ENCODE measurements around the gene HGS. TPM values are rescaled to one million over a fixed set of nuclear protein-coding genes. Genes with fewer than 3 reads are reported as not detected.

HGS gene
- total RNA-seq, 4 donors from 2014 or later: 48.2 to 86.8 (median 84.0) TPM

DNA sequence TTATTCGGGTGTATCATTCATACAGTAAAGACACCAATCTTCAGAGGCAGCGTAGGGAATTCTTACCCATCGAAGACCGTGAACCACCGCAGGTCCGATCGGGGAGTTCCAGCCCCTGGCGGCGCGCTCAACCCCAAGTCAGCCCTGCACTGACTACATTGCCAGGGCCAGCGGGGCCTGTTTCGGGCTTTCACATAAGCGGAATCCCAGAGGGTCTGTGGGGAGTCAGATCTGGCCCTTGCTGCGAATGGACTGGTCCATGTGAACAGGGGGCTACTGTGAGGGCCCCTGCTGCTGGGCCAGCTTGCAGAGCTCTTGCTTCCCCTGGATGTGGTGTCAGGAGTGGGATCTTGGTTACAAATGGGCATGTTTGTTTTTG lies 35.1 kb upstream of the HGS start:
- intact Hi-C loops (cut with DNase I): no loop called here
- H3K27me3 ChIP-seq: peaks cover 5 to 72% (median 8%) of the 10 kb centered on the region in 4 donors
- WGBS, 2 donors: 80 to 89% methylated on average over 11 to 13 of the region's 14 CpGs

DNA sequence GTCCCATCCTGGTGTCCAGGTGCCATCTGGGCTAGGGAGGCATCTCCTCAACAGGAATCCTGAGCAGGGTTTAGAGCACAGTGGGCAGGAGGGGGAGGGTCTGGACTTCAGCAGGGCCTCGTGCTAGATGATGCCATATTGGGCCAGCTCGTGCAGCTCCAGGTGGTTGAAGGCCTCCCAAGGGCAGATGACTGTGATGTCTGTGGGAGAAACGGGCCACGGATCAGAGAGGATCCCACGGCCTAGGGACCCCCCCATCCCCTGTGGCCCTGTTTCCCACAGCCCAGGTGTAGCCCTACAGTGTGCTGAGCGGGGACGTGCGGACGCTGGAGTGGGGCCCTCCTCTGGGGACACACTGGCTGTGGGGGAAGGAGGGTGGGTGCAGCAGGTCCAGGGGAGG lies 32.9 kb upstream of the HGS start:
- no peak for DNase-seq
- Histone ChIP-seq H3K36me3 (no peaks in the 10 kb centered on the region), H3K9me3 (peaks cover 0 to 8% (median 0%) of the 10 kb centered on the region in 3 donors), H3K27ac (no peak overlapping the region), H3K4me3 (no peak overlapping the region), H3K4me1 (peaks cover 0 to 9% (median 0%) of the 10 kb centered on the region in 3 donors), H3K27me3 (peaks cover 5 to 89% (median 8%) of the 10 kb centered on the region in 4 donors)
- TF ChIP-seq CTCF (IDR thresholded peaks at IDR 0.05) (no peak), POLR2A (IDR thresholded peaks at IDR 0.05) (no peak)
- intact Hi-C loops (cut with DNase I): no loop called here
- WGBS, 2 donors: no CpG with 5 or more reads among the region's 9 CpGs

More for the DNA sequence above, 35.1 kb upstream of the HGS start:
- Histone ChIP-seq H3K9me3 (peaks cover 0 to 8% (median 0%) of the 10 kb centered on the region in 3 donors), H3K4me1 (peaks cover 0 to 9% (median 0%) of the 10 kb centered on the region in 3 donors), H3K4me3 (no peak overlapping the region), H3K36me3 (no peaks in the 10 kb centered on the region), H3K27ac (no peak overlapping the region)
- no peak for DNase-seq
- TF ChIP-seq CTCF (IDR thresholded peaks at IDR 0.05) (no peak), POLR2A (IDR thresholded peaks at IDR 0.05) (no peak)

DNA sequence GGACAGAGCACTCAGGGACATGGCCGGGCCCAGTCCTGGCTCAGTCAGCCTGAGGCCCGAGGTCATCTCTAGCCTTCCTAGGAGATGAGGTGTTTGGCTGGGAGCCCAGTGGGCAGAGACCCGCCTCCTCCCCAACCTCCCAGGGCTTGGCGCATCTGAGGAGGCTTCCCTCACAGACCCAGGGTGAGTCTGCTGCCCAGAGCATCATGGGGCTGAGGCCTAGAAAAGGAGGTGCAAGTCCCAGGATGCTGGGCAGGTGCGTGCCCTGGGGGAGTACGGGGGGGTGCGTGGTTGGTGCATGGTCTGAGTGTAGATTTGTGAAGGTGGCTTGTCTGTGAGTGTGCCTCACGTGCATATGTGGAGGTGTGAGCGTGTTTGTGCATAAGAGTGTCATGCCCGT lies 32.1 kb upstream of the HGS start:
- H3K27ac ChIP-seq: no peak overlapping the region
- DNase-seq: no peak

DNA sequence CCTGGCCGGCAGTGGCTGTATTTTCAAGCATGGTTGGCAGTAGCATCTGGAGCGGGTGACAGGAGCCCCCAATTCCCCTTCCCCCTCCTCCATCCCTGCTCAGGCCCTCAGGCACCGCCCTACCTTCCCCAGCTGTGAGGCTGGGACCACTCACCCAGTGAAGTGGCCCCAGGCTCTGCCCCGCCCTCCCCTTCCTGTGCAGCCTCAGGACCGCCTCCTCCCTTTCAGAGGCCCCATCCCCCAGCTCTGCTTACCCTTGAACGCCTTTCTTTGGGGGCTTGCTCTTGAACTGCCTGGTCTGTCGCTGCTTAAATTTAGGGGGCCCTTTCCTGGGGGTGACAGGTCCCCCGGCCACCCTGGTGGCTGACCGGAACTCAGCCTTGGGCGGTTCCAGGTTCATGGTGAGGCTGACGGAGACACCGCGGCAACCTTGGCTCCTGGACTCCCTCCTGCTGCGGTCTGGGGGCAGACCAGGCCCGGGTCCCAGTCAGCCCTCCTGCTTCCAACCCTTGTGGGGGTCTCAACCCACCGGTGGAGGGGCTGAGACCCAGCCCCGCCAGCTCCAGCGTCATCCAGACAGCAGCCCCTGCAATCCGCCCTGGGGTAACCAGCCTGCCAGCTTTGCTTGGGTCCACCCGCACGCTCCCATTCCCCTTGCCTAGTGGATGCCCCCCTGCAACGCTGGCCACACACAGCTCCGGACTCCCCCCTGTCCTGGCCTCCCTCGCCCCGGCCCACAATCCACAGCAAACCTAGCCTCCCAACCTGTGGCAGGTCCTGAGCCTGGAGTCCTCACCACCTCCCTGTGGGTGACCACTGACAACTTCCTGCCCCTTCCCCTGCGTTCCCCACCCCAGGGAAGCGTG lies 30.7 kb upstream of the HGS start:
- intact Hi-C loops (cut with DNase I): no loop called here
- WGBS, 2 donors: 40 to 53% methylated on average over 7 to 8 of the region's 27 CpGs
- Histone ChIP-seq H3K4me1 (peaks cover 0 to 4% (median 0%) of the 10 kb centered on the region in 3 donors), H3K9me3 (peaks cover 0 to 8% (median 0%) of the 10 kb centered on the region in 3 donors), H3K27me3 (peaks cover 3 to 73% (median 7%) of the 10 kb centered on the region in 4 donors), H3K4me3 (peak overlapping the region in 2 of 4 donors; percentile 9 to 40), H3K36me3 (no peaks in the 10 kb centered on the region), H3K27ac (no peak overlapping the region)
- DNase-seq: no peak
- TF ChIP-seq CTCF (IDR thresholded peaks at IDR 0.05) (no peak), POLR2A (IDR thresholded peaks at IDR 0.05) (no peak)

More for the DNA sequence above, 32.1 kb upstream of the HGS start:
- Histone ChIP-seq H3K36me3 (no peaks in the 10 kb centered on the region), H3K4me1 (peaks cover 0 to 9% (median 0%) of the 10 kb centered on the region in 3 donors), H3K4me3 (no peak overlapping the region), H3K9me3 (peaks cover 0 to 8% (median 0%) of the 10 kb centered on the region in 3 donors), H3K27me3 (peaks cover 5 to 87% (median 8%) of the 10 kb centered on the region in 4 donors)
- no peak for TF ChIP-seq POLR2A (IDR thresholded peaks at IDR 0.05)
- TF ChIP-seq CTCF (IDR thresholded peaks at IDR 0.05): no peak
- WGBS, 2 donors: 88 to 90% methylated on average over 2 to 6 of the region's 10 CpGs
- intact Hi-C loops (cut with DNase I): no loop called here

DNA sequence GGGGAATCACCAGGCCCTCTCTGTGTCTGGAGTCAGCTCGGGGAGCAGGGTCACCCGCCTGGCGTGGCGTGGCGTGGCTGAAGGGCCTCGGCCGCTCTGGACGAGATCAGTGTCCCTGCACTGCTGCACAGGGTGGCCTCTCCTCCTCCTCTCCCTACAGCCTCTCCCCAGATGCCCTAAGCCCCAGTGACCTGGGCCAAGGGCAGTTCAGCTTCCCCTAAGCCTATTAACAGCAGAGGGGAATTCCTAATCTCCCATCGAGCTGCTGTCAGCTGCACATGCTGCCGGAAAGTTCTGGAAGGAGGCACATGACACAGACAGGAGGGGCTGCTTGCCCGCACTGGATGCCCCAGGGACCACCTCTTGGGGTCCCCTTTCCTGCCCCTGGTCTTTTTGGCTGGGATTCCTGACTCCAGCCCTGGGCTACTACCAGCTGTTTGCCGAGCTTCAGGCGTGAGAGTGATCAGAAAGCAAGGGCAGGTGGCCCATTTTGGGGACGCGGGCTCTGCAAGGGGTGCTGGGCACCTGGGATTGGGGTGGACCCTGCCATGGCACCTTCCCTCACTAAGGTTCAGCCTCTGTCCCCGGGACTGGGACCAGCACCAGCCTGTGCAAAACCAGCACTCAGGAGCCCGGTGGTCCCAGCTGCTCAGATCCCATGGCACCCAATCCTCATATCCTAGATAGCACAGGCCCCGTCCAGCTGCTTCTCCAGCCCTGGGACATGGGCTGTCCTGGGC lies 28.3 kb upstream of the HGS start:
- no peaks in the 10 kb centered on the region for H3K9me3 ChIP-seq
- H3K27me3 ChIP-seq: peaks cover 0 to 49% (median 2%) of the 10 kb centered on the region in 4 donors
- no peak for DNase-seq
- WGBS, 2 donors: 71 to 73% methylated on average over 5 to 7 of the region's 18 CpGs
- no peaks in the 10 kb centered on the region for H3K36me3 ChIP-seq
- no peak overlapping the region for H3K4me3 ChIP-seq
- TF ChIP-seq CTCF (IDR thresholded peaks at IDR 0.05) (no peak), POLR2A (IDR thresholded peaks at IDR 0.05) (no peak)
- no peak overlapping the region for H3K27ac ChIP-seq
- intact Hi-C loops (cut with DNase I): no loop called here
- peaks cover 0 to 16% (median 5%) of the 10 kb centered on the region in 3 donors for H3K4me1 ChIP-seq

Data from esophagus squamous epithelium (tissue), 5 donors.